Measurements from ENCODE around the gene SPTBN2.

DNA sequence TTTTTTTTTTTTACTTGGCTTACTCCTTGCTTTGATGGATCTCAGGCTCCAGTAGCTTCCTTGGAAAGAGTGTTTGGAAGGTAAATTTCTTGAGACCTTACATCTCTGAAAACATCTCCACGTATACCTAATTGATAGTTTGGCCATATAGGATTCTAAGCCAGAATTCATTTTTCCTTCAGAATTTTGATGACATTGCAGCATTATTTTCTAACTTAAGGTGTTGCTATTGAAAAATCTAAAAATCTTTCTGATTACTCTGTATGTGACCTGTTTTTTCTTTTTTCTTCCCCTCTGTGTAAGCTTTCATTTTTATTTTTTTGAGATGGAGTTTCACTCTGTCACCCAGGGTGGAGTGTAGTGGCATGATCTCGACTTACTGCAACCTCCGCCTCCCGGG lies 23.1 kb upstream of the SPTBN2 start:
- no peak for TF ChIP-seq EZH2 (IDR thresholded peaks at IDR 0.05; ENCODE audit: insufficient read depth, poor library complexity, severe bottlenecking)
- TF ChIP-seq EZH2phosphoT487 (IDR thresholded peaks at IDR 0.05; ENCODE audit: insufficient read depth, low read depth), result no peak
